Measurements from ENCODE around the gene ZNF565. TPM values are rescaled to one million over a fixed set of nuclear protein-coding genes. Genes with fewer than 3 reads are reported as not detected.
A peak's percentile ranks its signal among the peaks of the same experiment; 100 is the strongest.
"Not testable (repeated sequence)": the region's sequence is repeated elsewhere in the genome, so short reads cannot be mapped to it uniquely, and the experiment has no call there.

Gene ZNF565
- total RNA-seq, 2 donors from 2014 or later: 1.6 to 2.7 TPM

DNA sequence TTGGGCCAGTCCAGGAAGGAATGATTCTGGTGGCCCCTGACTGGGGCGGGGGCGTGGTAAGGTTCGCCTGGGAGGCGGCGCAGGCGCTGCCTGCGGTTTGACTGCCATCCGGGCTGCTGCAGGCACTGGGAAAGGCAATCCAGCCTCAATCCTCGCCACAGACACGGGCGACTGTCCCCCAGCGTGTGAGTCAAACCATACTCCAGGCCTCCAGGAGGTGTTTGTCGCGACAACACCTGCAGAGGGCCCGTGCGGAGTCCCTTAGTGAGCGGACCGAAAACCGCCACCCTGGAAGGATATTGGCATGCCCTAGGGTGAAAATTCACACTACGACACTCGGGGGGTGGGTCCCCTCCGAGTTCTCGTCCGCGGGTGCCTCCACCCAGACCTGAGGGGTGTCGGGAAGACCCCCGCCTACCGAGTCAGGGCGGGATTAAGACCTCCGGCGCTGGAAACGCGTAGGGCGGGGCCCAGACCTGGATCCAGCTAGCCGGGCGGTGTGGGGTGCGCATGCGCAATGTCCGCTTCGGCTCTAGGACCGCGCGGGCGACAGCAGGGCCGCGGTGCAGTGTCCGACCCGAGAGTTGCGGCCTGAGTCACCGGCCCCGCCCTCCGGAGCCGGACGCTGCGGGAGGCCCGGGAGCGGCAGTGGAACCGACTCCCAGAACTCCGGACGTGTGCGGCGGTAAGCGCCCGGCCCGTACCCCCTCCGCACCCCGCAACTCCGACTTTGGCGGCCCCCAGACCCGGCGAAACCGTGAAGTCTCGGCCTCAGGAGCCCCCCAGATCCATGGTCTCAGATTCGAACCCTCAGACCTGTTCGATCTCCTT lies 74.8 kb downstream of the ZNF565 start, which contains the start of gene CAPNS1:
CAPNS1 (plus strand) TSS at position 594 of the 831 bp plus-strand sequence. CDS start 946 bp downstream, outside the sequence.
- H3K36me3 Mint-ChIP-seq (ENCODE audit: low read depth): peaks cover 26% of the 10 kb centered on the region
- H3K27ac Mint-ChIP-seq: peak within 1 kb of the TSS; percentile 98
- peaks cover 13% of the 10 kb centered on the region for H3K4me1 Mint-ChIP-seq
- Histone ChIP-seq H3K36me3 (ENCODE audit: control insufficient read depth, insufficient read depth, low read length) (peaks cover 27% of the 10 kb centered on the region), H3K4me3 (ENCODE audit: low read length) (peak within 1 kb of the TSS; percentile 100), H3K9ac (ENCODE audit: extremely low read depth, low read length, poor library complexity, severe bottlenecking) (peak within 1 kb of the TSS; percentile 96), H3K27ac (ENCODE audit: low read depth, low read length) (peak within 1 kb of the TSS; percentile 64), H3K4me1 (ENCODE audit: control insufficient read depth, insufficient read depth, low read length) (no peaks in the 10 kb centered on the region), H3K9me3 (ENCODE audit: control insufficient read depth, low read length) (no peaks in the 10 kb centered on the region), H3K27me3 (ENCODE audit: control insufficient read depth, insufficient read depth, low read length, poor library complexity, severe bottlenecking) (no peaks in the 10 kb centered on the region)
- TF ChIP-seq, protein P1, sequence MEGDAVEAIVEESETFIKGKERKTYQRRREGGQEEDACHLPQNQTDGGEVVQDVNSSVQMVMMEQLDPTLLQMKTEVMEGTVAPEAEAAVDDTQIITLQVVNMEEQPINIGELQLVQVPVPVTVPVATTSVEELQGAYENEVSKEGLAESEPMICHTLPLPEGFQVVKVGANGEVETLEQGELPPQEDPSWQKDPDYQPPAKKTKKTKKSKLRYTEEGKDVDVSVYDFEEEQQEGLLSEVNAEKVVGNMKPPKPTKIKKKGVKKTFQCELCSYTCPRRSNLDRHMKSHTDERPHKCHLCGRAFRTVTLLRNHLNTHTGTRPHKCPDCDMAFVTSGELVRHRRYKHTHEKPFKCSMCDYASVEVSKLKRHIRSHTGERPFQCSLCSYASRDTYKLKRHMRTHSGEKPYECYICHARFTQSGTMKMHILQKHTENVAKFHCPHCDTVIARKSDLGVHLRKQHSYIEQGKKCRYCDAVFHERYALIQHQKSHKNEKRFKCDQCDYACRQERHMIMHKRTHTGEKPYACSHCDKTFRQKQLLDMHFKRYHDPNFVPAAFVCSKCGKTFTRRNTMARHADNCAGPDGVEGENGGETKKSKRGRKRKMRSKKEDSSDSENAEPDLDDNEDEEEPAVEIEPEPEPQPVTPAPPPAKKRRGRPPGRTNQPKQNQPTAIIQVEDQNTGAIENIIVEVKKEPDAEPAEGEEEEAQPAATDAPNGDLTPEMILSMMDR (conservative IDR thresholded peaks at IDR 0.05): peak; percentile 66
- no peaks in the 10 kb centered on the region for H3K9me3 Mint-ChIP-seq
- peaks cover 5% of the 10 kb centered on the region for H3K27me3 Mint-ChIP-seq (ENCODE audit: insufficient read depth)
- peak within 1 kb of the TSS; percentile 99 for H3K4me3 Mint-ChIP-seq
- DNase-seq: peak; percentile 99
- 0 to 1% methylated on average over 40 to 75 of the region's 75 CpGs for WGBS, 2 experiments (ENCODE audit: insufficient coverage in 1 of 2, insufficient read length in 1 of 2)

DNA sequence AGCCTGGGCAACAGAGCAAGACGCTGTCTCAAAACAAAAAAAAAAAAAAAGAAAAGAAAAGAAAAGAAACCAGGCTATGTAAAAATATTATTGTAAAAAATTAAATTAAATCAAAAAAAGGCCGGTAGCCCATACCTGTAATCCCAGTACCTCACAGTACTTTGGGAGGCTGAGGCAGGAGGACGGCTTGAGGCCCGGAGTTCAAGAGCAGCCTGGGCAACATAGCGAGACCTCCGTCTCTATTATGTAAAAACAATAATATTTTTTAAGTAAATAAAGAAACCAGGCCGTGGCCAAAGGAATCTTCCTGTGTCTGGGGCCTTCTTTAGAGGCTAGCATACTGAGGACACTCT lies 75.4 kb downstream of the ZNF565 start:
- TF ChIP-seq, protein P1 (conservative IDR thresholded peaks at IDR 0.05): no peak
- no peaks in the 10 kb centered on the region for H3K4me1 ChIP-seq (ENCODE audit: control insufficient read depth, insufficient read depth, low read length)
- peaks cover 13% of the 10 kb centered on the region for H3K4me1 Mint-ChIP-seq
- H3K36me3 ChIP-seq (ENCODE audit: control insufficient read depth, insufficient read depth, low read length): peaks cover 21% of the 10 kb centered on the region
- H3K4me3 ChIP-seq (ENCODE audit: low read length): peak overlapping the region; percentile 100
- H3K27me3 ChIP-seq (ENCODE audit: control insufficient read depth, insufficient read depth, low read length, poor library complexity, severe bottlenecking): no peaks in the 10 kb centered on the region
- no peaks in the 10 kb centered on the region for H3K9me3 Mint-ChIP-seq
- peak overlapping the region; percentile 96 for H3K9ac ChIP-seq (ENCODE audit: extremely low read depth, low read length, poor library complexity, severe bottlenecking)
- H3K27me3 Mint-ChIP-seq (ENCODE audit: insufficient read depth): peaks cover 6% of the 10 kb centered on the region
- 29 to 69% methylated on average over 1 to 5 of the region's 7 CpGs for WGBS, 2 experiments (ENCODE audit: insufficient coverage in 1 of 2, insufficient read length in 1 of 2)
- DNase-seq: no peak
- H3K27ac Mint-ChIP-seq: peak overlapping the region; percentile 98
- peak overlapping the region; percentile 64 for H3K27ac ChIP-seq (ENCODE audit: low read depth, low read length)
- H3K36me3 Mint-ChIP-seq (ENCODE audit: low read depth): peaks cover 23% of the 10 kb centered on the region
- H3K4me3 Mint-ChIP-seq: peak overlapping the region; percentile 99
- no peaks in the 10 kb centered on the region for H3K9me3 ChIP-seq (ENCODE audit: control insufficient read depth, low read length)

DNA sequence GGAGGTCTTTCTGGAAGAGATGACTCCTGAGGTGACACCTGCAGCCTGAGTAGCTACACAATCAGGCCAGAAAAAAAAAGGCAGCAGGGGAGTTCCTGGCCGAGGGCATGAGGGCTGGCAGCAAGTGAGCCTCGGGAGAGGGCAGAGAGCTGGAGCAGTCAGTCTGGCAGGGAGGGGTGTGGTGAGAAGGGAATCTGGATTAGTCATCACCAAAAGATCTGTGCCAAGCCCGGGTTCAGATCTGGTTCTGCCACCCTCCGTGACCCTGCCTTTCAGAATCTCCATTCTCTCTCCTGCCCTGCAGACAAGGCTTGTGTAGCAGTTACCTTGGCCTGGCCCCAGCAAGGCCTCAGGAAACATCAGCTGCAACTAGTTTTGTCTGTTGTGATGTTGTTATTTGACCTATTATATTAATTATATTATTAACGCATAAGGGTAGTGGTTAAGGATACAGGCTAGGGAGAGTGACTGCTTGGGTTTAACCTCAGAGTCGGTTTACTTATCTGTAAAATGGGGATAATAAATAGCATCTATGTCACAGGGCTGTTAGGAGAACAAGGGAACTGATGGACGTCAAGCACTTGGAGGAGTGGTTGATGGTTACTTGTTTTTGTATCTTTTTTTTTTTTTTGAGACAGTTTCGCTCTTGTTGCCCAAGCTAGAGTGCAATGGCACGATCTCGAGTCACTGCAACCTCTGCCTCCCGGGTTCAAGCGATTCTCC lies 77.3 kb downstream of the ZNF565 start:
- Mint-ChIP-seq H3K4me1 (peaks cover 13% of the 10 kb centered on the region), H3K36me3 (ENCODE audit: low read depth) (peaks cover 11% of the 10 kb centered on the region), H3K27me3 (ENCODE audit: insufficient read depth) (peaks cover 6% of the 10 kb centered on the region), H3K4me3 (no peak overlapping the region), H3K27ac (no peak overlapping the region), H3K9me3 (no peaks in the 10 kb centered on the region)
- TF ChIP-seq, protein P1 (conservative IDR thresholded peaks at IDR 0.05): no peak
- no peak overlapping the region for H3K9ac ChIP-seq (ENCODE audit: extremely low read depth, low read length, poor library complexity, severe bottlenecking)
- no peak for DNase-seq
- H3K27ac ChIP-seq (ENCODE audit: low read depth, low read length): no peak overlapping the region
- H3K36me3 ChIP-seq (ENCODE audit: control insufficient read depth, insufficient read depth, low read length): peaks cover 7% of the 10 kb centered on the region
- H3K4me3 ChIP-seq (ENCODE audit: low read length): no peak overlapping the region
- H3K9me3 ChIP-seq (ENCODE audit: control insufficient read depth, low read length): no peaks in the 10 kb centered on the region
- H3K4me1 ChIP-seq (ENCODE audit: control insufficient read depth, insufficient read depth, low read length): no peaks in the 10 kb centered on the region
- WGBS, 2 experiments (ENCODE audit: insufficient coverage in 1 of 2, insufficient read length in 1 of 2): 89 to 95% methylated on average over 8 to 12 of the region's 12 CpGs
- H3K27me3 ChIP-seq (ENCODE audit: control insufficient read depth, insufficient read depth, low read length, poor library complexity, severe bottlenecking): no peaks in the 10 kb centered on the region

DNA sequence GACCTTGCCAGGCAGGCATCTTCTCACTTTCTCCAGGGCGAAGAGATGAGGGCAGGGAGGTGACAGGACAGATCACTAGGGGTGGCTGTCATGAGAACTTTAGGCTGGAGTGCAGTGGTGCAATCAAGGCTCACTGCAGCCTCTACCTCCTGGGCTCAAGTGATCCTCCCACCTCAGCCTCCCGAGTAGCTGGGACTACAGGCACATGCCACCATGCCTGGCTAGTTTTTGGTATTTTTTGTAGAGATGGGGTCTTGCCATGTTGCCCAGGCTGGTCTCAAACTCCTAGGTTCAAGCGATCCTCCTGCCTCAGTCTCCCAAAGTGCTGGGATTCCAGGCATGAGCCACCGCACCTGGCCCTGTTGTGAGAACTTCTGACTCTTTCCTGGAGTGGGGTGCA lies 79.6 kb downstream of the ZNF565 start:
- H3K27ac ChIP-seq (ENCODE audit: low read depth, low read length); H3K9me3 ChIP-seq (ENCODE audit: control insufficient read depth, low read length); H3K9me3 Mint-ChIP-seq; H3K4me1 Mint-ChIP-seq; H3K4me3 Mint-ChIP-seq; H3K36me3 ChIP-seq (ENCODE audit: control insufficient read depth, insufficient read depth, low read length); H3K4me1 ChIP-seq (ENCODE audit: control insufficient read depth, insufficient read depth, low read length); H3K27me3 ChIP-seq (ENCODE audit: control insufficient read depth, insufficient read depth, low read length, poor library complexity, severe bottlenecking); H3K9ac ChIP-seq (ENCODE audit: extremely low read depth, low read length, poor library complexity, severe bottlenecking); H3K27ac Mint-ChIP-seq; H3K27me3 Mint-ChIP-seq (ENCODE audit: insufficient read depth); H3K36me3 Mint-ChIP-seq (ENCODE audit: low read depth); DNase-seq; H3K4me3 ChIP-seq (ENCODE audit: low read length): not testable (repeated sequence)
- WGBS, 2 experiments (ENCODE audit: insufficient coverage in 1 of 2, insufficient read length in 1 of 2): 91 to 94% methylated on average over 2 to 4 of the region's 4 CpGs
